GM12865 (cell line): ENCODE results near the gene CDK5R1.

Experiments used
- DNase-seq: peaks from one replicate; pipeline ENCODE4 v3.0.0; 2010; ENCODE audit warnings: low read depth
- H3K4me3 ChIP-seq: 2 replicates; pipeline ENCODE4 v1.5.1; 2011; ENCODE audit warnings: mild to moderate bottlenecking, low read depth, low read length, control low read depth
- TF ChIP-seq, protein P1 (sequence below): IDR thresholded peaks from 2 replicates; pipeline ENCODE4 v1.5.1; 2011; ENCODE audit warnings: low read length, control low read depth, low read depth, inconsistent platforms; ENCODE audit not compliant: insufficient read depth; ENCODE audit errors: missing control alignments

CDK5R1 gene

DNA sequence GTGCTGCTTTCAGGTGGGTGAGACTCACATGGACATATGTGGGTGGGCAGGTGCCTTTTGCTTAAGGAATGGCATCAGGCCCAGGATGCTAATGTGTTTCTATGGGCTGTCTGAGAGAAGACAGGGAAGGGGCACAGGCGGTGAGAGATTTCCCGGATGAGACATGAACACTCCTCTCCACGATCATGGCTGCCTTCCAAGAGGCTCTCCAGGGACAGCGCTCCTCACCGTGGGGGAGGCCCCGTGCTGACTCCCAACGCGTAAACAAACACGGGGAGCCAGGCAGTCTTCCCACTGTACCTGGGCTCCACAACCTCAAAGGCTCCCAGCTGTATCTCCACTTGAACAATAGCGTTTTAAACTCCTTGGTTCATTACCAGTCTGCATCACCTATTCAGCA, 42.8 kb downstream of the CDK5R1 start:
- no peak for DNase-seq
- no peak overlapping the region for H3K4me3 ChIP-seq
- TF ChIP-seq, protein P1, sequence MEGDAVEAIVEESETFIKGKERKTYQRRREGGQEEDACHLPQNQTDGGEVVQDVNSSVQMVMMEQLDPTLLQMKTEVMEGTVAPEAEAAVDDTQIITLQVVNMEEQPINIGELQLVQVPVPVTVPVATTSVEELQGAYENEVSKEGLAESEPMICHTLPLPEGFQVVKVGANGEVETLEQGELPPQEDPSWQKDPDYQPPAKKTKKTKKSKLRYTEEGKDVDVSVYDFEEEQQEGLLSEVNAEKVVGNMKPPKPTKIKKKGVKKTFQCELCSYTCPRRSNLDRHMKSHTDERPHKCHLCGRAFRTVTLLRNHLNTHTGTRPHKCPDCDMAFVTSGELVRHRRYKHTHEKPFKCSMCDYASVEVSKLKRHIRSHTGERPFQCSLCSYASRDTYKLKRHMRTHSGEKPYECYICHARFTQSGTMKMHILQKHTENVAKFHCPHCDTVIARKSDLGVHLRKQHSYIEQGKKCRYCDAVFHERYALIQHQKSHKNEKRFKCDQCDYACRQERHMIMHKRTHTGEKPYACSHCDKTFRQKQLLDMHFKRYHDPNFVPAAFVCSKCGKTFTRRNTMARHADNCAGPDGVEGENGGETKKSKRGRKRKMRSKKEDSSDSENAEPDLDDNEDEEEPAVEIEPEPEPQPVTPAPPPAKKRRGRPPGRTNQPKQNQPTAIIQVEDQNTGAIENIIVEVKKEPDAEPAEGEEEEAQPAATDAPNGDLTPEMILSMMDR: no peak

DNA sequence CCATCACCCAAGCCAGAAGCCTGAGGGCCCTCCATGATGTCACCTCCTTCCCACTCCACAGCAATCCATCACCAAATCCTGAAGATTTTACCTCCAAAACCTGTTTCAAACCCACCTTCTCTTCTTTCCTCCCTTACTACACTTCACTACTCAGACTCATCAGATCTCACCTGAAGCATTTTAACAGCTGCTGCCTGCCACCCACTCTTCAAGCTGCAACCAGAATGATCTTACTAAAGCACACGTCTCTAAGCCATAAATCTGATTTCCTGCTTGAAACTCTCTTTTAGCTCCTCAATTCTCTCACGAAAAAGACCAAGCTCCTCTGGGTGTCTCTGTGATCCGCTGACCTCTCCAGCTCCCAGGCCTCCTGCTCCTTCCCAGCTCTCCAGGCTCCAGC, 46.5 kb downstream of the CDK5R1 start:
- TF ChIP-seq, protein P1: no peak
- no peak overlapping the region for H3K4me3 ChIP-seq
- no peak for DNase-seq

DNA sequence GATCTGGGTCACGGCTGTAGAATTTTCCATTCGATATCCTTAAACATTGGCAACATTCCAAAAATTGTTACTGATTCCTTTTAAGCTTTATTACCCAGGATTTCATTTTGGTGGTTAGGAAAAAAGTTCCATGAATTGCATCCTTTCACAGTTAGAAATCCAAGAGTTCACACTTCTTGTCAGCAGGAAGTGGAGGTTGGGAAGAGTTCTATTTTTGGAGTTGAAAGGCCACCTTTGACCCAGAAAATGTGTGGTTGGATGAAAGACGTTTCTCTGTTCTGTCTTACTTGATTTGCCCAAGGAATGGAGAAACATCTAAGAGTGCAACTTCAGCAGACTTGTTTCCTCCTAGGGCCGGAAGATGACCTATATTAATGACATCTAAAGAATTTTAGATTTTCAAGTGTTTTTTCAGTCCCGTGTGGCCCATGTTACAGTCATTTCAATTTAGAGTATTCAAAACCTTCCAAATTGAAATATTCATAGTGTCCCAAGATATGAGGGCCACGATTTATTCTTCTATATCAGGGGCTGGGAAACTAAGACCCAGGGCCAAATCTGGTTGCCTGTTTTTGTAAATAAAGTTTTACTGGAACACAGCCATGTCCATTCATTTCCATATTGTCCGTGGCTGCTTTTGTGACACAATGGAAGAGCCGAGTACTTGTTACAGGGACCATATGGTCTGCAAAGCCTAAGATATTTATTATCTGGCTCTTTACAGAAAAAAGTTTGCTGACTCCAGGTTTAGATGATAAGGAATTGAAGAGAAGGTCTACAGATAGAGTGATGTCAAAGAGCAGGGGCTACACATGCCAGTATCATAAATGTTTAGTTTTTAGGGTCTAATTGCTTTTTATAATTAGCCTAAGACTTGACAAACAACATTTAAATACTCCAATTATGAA, 50.2 kb downstream of the CDK5R1 start:
- TF ChIP-seq, protein P1: no peak
- DNase-seq: no peak
- no peak overlapping the region for H3K4me3 ChIP-seq
